Pancreas (tissue), 10 donors: ENCODE results near the gene NLN. TPM values are rescaled to one million over a fixed set of nuclear protein-coding genes. Genes with fewer than 3 reads are reported as not detected.
A peak's percentile ranks its signal among the peaks of the same experiment; 100 is the strongest.
"Not testable (repeated sequence)": the region's sequence is repeated elsewhere in the genome, so short reads cannot be mapped to it uniquely, and the experiment has no call there.

Source experiments
- ATAC-seq, 4 donors: fragments of 200-7000 bp; cut with Tn5 transposase; one replicate each; pipeline versions ENCODE4 v1.8.0 to v1.9.1; 2020; ENCODE audit warnings: mild to moderate bottlenecking in 4 of 4, moderate library complexity in 4 of 4
- DNase-seq, 6 donors: peaks; one replicate each; pipeline ENCODE4 v3.0.0-alpha.2; 2020
- FAIRE-seq: peaks from 2 replicates; lab custom pipeline; 2012; peaks lifted over from hg19 to GRCh38; lab: Jason Lieb, UNC
- H3K27ac ChIP-seq, 4 donors: fragments of 200-600 bp; sonication (generic); 1 replicate in 3 of 4; 2 replicates in 1 of 4; pipeline versions ENCODE4 v1.5.0 to v1.8.0; 2020
- H3K27me3 ChIP-seq, 4 donors: fragments of 200-600 bp; one replicate each; pipeline ENCODE4 v1.8.0; 2021
- H3K36me3 ChIP-seq, 3 donors: fragments of 200-600 bp; sonication (generic) in 1 of 3; one replicate each; pipeline versions ENCODE4 v1.5.0 to v1.8.0; 2020 to 2021
- H3K4me1 ChIP-seq, 3 donors: fragments of 200-600 bp; one replicate each; pipeline ENCODE4 v1.8.0; 2021
- H3K4me3 ChIP-seq, 4 donors: fragments of 200-600 bp; sonication (generic) in 2 of 4; one replicate each; pipeline versions ENCODE4 v1.5.0 to v1.8.0; 2020 to 2021
- H3K9me3 ChIP-seq, 4 donors: fragments of 200-600 bp; one replicate each; pipeline ENCODE4 v1.8.0; 2021
- WGBS, 2 donors: extraction: QIAGEN DNeasy Blood & Tissue Kit; methylation state at CpG; one replicate each; pipeline ENCODE4 v1.1.7; 2013; 5-methylcytosine and 5-hydroxymethylcytosine counted together
- intact Hi-C, 3 donors: fragments of 100-400 bp; cut with DNase I; formaldehyde crosslinking; loops; one replicate each; pipeline versions ENCODE4 v1.11.1 to v1.14.2; 2022
- polyA plus RNA-seq, 2 donors: library from polyadenylated mRNA; stranded (reverse); fragments of 200-250 nt; gene quantifications; one replicate each; pipeline ENCODE4 v1.2.3, GENCODE V29; 2013
- total RNA-seq, 6 donors: library from RNA; stranded (reverse); fragmentation: NEBNext Ultra II Directional in 4 of 6; extraction: Animal tissue kit (Norgen Biotek cat#: 25700) in 4 of 6; gene quantifications; one replicate each; pipeline versions ENCODE4 v1.2.1 to v1.2.4, GENCODE V29; 2021 to 2023
- TF ChIP-seq, protein P1 (sequence below), 4 donors: fragments of 200-600 bp; sonication (generic) in 3 of 4; IDR thresholded peaks; one replicate each; pipeline versions ENCODE4 v1.5.0 to v1.8.0; 2021; ENCODE audit warnings: antibody characterized with exemption in 4 of 4
- donor health status: healthy with polysubstance abuse.
- donor health status: DM: no; HTN: no; CAD: no; lungs with moderate emphysema.
- donor health status: DM: no; HTN: no; CAD: no.
- donor health status: control.
- donor health status: control.
- donor health status: Bipolar disorder and iron deficiency.
- donor health status: DM: yes; HTN: yes; CAD: no.
- donor health status: DM: no; HTN: no; CAD: no.
- donor health status: DM: no; HTN: no; CAD: no.
- donor health status: DM: yes; HTN: yes; CAD: no.

Gene NLN
- total and polyA plus RNA-seq, 8 donors: 1.8 to 15.0 (median 8.0) TPM

DNA sequence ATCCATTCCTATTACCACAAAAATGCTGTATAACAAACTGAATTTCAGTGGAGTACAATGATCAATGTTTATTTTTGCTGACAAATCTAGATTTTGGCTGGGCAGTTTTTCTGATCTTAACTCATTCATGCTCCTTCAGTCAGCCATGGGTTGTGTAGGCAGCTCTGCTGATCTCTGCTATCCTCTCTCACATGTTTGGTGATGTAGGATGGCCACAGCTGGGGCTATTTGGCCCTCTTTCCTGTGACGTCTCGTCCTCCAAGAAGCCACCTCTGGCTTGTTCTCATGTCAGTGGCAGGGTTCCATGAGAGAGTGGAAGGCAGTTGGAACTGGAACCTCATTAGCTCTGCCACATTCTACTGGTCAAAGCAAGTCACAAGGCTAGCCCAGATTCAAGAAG, 8.9 kb downstream of the NLN start:
- peak in 1 of 4 donors; percentile 58 for ATAC-seq
- intact Hi-C loops: no loop called here

DNA sequence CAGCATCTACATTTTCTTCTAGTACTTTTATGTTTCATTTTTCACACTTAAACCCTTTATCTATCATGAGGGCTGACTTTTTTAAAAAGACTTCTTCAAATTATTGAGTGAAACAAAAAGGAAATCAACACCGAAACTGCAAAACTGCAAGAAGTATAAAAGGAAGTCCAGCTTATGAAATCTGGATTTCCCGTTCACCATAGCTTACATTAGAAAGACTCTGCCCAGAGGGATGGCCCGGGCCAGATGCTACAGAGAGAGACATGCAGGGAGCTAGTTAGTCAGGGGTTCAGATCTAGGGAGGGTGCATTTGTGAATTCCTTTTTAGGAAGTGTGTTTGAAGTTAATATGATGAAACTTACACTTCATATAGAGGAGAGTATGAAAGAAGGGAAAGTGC, 10.0 kb downstream of the NLN start:
- H3K4me1 ChIP-seq, H3K27ac ChIP-seq, FAIRE-seq, DNase-seq, H3K27me3 ChIP-seq, intact Hi-C loops, H3K4me3 ChIP-seq, H3K36me3 ChIP-seq, H3K9me3 ChIP-seq: not testable (repeated sequence)
- ATAC-seq: peak in 2 of 4 donors; percentile 63 to 78
- WGBS, 2 donors: 91 to 92% methylated on average over 3 of the region's 3 CpGs

More for the DNA sequence above, 8.9 kb downstream of the NLN start:
- no peak for FAIRE-seq
- WGBS, 2 donors: 74 to 88% methylated on average over 2 of the region's 2 CpGs
- no peaks in the 10 kb centered on the region for H3K27me3 ChIP-seq
- no peaks in the 10 kb centered on the region for H3K36me3 ChIP-seq
- no peak overlapping the region for H3K27ac ChIP-seq
- TF ChIP-seq, protein P1, sequence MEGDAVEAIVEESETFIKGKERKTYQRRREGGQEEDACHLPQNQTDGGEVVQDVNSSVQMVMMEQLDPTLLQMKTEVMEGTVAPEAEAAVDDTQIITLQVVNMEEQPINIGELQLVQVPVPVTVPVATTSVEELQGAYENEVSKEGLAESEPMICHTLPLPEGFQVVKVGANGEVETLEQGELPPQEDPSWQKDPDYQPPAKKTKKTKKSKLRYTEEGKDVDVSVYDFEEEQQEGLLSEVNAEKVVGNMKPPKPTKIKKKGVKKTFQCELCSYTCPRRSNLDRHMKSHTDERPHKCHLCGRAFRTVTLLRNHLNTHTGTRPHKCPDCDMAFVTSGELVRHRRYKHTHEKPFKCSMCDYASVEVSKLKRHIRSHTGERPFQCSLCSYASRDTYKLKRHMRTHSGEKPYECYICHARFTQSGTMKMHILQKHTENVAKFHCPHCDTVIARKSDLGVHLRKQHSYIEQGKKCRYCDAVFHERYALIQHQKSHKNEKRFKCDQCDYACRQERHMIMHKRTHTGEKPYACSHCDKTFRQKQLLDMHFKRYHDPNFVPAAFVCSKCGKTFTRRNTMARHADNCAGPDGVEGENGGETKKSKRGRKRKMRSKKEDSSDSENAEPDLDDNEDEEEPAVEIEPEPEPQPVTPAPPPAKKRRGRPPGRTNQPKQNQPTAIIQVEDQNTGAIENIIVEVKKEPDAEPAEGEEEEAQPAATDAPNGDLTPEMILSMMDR (IDR thresholded peaks at IDR 0.05): no peak
- DNase-seq: peak in 1 of 6 donors; percentile 15
- no peak overlapping the region for H3K4me3 ChIP-seq
- H3K4me1 ChIP-seq: no peaks in the 10 kb centered on the region
- H3K9me3 ChIP-seq: no peaks in the 10 kb centered on the region

DNA sequence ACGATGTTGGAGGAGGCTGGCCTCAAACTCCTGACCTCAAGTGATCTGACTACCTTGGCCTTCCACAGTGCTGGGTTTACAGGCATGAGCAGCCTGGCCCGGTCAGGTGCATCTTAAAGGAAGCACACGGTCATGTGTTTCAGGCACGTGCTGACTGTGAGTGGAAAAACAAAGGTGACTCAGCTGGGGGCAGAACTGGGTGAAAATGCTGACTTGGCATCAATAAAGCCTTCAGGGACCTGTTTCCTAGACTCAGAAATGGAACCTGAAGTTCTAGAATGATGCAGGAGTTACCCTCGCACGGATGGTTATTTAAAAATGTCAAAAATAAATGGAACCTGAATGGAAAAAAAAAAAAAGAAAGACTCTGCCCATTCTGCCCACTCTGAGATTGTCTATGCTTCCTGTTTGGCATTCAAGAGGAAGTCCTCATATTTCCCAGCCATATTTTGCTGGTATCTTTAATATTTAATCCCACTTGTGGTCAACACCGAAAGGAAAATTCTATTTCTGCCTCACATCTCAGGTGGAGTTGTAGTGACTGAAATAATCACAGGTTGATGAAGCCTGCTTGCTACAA, 12.3 kb downstream of the NLN start:
- ATAC-seq: peak in 1 of 4 donors; percentile 26
- H3K36me3 ChIP-seq, FAIRE-seq, H3K27ac ChIP-seq, H3K27me3 ChIP-seq, H3K4me1 ChIP-seq, intact Hi-C loops, H3K9me3 ChIP-seq, H3K4me3 ChIP-seq, DNase-seq: not testable (repeated sequence)
- 65 to 70% methylated on average over 7 of the region's 7 CpGs for WGBS, 2 donors

DNA sequence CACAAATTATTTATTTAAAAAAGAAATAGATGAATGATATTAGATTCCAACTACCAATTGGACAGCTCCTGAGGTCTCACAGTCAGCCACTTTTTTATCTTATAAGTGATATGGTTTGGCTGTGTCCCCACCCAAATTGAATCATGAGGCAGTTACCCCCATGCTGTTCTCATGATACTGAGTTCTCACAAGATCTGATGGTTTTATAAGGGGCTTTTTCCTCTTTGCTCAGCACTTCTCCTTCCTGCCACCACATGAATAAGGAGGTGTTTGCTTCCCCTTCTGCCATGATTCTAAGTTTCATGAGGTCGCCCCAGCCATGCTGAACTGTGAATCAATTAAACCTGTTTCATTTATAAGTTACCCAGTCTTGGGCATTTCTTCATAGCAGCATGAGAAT, 12.9 kb downstream of the NLN start:
- Histone ChIP-seq H3K27me3 (no peaks in the 10 kb centered on the region), H3K4me1 (no peaks in the 10 kb centered on the region), H3K9me3 (no peaks in the 10 kb centered on the region), H3K4me3 (no peak overlapping the region), H3K27ac (no peak overlapping the region), H3K36me3 (no peaks in the 10 kb centered on the region)
- 77 to 93% methylated on average over 1 of the region's 1 CpG for WGBS, 2 donors
- intact Hi-C loops: no loop called here
- TF ChIP-seq, protein P1 (IDR thresholded peaks at IDR 0.05): no peak
- ATAC-seq: no peak
- no peak for FAIRE-seq
- DNase-seq: no peak

DNA sequence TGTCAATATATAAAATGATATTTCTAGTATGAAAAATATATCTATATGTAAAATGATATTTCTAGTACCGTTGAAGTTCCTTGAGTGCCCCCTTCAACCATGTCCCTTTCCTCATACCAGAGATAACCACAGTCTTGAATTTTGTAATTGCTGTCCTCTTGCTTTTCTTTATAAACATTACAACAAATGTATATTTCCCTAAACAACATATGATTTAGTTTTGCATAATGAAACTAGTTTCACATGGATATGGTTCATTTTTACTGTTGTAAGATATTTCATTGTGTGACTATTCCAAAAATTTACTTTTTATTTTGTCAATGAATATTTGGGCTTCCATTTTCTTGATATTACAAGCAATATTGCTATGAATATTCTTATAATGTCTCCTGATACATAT, 14.0 kb downstream of the NLN start:
- 86 to 92% methylated on average over 1 of the region's 1 CpG for WGBS, 2 donors
- H3K4me1 ChIP-seq: no peaks in the 10 kb centered on the region
- H3K9me3 ChIP-seq: no peaks in the 10 kb centered on the region
- no peak overlapping the region for H3K4me3 ChIP-seq
- FAIRE-seq (no peak), DNase-seq (no peak), ATAC-seq (no peak)
- no peaks in the 10 kb centered on the region for H3K27me3 ChIP-seq
- TF ChIP-seq, protein P1 (IDR thresholded peaks at IDR 0.05): no peak
- intact Hi-C loops: no loop called here
- H3K36me3 ChIP-seq: no peaks in the 10 kb centered on the region
- no peak overlapping the region for H3K27ac ChIP-seq

DNA sequence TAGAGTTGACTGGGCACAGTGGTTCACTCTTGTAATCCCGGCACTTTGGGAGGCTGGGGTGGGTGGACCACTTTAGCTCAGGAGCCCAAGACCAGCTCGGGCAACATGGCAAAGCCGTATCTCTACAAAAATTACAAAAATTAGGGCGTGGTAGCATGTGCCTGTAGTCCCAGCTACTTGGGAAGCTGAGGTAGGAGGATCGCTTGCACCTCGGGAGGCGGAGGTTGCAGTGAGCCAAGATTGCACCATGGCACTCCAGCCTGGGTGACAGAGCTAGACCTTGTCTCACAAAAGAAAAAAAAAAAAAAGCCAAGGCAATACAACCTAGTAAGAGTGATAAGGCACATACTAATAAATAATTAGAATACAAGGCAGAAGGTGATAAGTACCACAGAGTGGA, 15.8 kb downstream of the NLN start:
- TF ChIP-seq, protein P1 (IDR thresholded peaks at IDR 0.05): no peak
- no peaks in the 10 kb centered on the region for H3K4me1 ChIP-seq
- FAIRE-seq (no peak), ATAC-seq (no peak), DNase-seq (no peak)
- 83 to 84% methylated on average over 7 of the region's 7 CpGs for WGBS, 2 donors
- H3K9me3 ChIP-seq: no peaks in the 10 kb centered on the region
- intact Hi-C loops: no loop called here
- H3K36me3 ChIP-seq: no peaks in the 10 kb centered on the region
- H3K27ac ChIP-seq: no peak overlapping the region
- no peaks in the 10 kb centered on the region for H3K27me3 ChIP-seq
- no peak overlapping the region for H3K4me3 ChIP-seq
